SKM-1 treated with dmso at 0.1 percent for 144 hours (cell line): Measurements from ENCODE around the gene M6PR.
A peak's percentile ranks its signal among the peaks of the same experiment; 100 is the strongest.

Experiments used
- DNase-seq: peaks from one replicate; lab custom pipeline; 2025; ENCODE audit not compliant: unreplicated experiment; lab: John Stamatoyannopoulos, UW

Gene M6PR

DNA sequence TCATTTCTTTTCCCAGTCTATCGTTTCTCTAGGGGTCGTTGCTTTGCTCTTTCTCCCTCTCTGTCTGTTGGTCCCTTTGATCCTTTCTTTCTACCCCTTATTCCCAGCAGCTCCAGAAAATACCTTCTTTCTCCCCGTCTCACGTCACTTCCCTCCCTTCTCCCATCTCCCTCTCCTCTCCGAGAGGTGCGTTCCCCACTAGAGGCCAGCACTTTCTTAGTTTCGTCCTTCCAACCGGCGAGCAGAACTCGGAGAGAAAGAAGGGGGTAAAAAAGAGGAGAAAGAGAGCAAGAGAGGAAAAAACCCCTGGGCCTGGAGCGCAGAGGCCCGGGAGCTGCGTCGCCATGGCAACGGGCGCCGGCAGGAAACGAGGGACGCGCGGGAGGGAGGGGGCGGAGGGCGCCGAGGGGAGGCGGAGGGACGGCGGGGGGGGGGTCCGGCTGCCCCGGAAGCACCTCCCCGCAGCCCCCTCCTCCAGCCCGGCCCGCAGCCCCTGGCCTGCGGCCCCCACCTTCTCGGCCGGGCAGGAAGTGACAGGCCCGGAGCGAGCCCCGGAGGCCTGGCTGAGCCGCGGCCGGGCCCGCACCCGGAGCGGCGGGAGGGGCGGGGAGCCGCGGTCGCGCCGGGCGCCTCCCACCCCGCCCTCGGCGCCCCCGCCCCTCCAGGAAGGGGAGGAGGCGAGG is 35.3 kb downstream of the M6PR start, which contains the start of gene PHC1:
TSS of gene PHC1 (plus strand) at position 477 of the 683 bp plus-strand sequence. CDS start 3,169 bp downstream, outside the sequence.
- DNase-seq = peak; percentile 15

DNA sequence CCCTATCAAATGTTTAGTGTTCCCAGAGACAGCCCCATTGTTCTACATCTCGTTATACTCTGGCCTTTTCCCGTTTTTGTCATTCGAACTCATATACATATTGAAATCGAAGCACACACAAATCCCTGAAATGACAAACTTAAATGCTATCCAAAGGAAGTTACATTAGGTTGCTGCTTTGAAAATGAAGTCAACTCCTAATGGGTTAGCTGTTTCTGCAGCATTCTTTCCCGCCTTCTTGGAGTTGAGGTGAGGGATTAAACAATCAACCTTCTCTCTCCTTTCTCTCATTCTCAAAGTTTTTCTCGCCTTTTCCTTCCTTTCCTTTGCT is 35.8 kb downstream of the M6PR start:
- DNase-seq = no peak

DNA sequence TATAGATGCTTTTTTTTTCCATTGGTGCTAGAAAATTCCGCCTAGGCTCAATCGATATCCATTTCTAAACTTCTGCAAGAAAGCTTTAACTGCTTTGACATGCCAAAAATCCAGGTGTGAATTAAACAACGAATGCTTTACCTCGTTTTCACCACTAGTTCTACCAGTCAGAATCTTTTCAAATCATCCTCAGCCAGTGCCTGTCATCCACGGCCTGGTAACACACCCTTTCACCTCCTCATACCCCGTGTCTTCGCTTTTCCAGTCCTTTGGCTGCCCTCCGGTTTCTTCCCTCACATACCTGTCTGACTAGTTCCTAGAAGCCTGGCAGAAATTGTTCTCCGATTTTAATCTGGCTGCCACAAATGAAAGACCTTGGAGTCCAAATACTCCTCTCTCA is 36.5 kb downstream of the M6PR start:
- no peak for DNase-seq

DNA sequence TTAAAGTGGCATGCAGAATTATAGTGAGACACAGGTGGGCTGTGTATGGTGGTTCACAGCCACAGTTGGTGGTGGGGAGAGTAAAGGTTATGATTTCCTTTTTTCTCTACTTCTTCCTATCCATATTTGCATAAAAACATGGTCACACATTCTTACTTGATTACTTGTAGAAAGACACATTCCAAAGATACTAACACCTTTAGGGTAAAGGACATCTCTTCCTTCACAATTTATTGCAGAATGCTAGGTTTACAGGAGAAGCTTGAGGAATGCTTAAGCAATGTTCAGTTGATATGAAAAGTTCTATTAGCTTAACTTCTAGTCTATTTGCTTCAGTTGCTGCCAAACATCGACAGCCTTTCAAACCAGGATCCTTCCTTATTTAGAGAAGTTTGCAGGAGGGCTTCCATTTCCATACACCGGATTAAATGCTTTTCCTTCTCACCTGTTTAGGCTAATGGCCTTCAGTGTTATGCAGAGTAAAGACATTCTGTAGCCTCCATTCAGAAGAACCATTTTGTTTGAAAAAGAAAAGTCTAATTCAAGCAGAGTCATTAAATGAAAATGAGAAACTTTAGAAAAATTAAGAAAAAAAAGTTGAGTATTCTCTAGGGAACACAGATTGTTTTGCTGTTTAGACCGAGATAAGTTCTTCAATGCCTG is 37.7 kb downstream of the M6PR start:
- no peak for DNase-seq

DNA sequence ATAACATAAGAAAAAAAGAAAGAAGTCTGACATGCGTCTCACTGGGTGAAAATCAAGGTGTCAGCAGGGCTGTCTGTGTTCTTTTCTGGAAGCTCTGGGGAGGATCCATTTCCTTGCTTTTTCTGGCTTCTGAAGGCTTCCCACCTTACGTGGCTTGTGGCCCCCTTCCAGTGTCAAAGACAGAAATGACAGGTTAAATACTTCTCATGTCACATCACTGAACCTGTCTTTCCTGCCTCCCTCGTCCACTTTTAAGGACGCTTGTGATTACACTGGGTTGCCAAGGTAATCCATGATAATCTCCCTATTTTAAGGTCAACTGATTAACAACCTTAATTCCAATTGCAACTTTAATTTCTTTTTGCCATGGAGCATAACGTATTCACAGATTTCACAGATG is 39.7 kb downstream of the M6PR start:
- no peak for DNase-seq

DNA sequence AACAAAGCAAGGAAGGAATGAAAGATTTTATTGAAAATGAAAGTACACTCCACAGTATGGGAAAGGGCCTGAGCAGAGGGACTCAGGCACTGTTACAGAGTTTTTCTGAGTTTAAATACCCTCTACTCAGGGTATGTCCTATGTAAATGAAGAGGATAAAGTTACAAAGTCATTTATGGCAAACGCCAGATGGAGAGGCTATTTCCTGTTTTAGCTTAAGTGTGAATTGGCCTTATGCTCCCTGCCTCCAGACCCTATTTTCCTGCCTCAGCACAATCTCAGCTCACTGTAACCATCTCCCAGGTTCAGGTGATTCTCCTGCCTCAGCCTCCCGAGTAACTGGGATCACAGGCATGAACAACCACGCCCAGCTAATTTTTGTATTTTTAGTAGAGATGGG is 41.9 kb downstream of the M6PR start:
- DNase-seq = no peak

DNA sequence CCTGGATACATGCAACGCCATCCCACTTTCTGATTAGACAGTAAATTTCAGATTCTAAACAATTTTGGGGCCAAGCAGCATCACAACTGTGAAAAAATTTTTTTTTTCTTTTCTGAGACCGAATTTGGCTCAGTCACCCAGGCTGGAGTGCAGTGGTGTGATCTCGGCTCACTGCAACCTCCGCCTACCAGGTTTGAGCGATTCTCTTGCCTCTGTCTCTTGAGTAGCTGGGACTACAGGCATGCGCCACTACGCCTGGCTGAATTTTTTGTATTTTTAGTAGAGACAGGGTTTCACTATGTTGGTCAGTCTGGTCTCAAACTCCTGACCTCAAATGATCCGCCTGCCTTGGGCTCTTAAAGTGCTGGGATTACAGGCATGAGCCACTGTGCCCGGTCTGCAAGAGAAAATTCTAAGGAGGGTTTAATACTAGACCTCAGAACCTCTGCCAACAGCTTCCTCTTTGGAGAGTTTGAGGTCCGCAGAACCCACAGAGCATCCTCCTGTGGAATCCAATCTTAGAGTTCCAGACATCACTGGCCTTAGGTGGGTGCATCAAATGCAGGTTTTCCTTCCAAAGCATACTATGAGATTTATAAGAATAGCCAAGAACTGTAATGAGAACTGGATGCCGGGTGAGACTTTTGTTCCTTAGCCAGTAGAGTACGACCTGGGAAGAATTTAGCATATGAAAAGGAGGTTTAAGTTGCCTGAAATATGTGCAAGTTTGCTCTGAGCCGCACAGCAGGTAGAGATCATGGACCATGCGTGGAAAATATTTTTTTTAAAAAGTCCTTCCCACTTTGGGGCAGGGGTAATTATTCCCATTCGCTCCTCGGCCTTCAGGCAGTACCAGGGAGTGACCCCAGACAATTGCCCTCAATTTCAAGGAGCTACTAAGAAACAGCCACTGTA is 42.9 kb downstream of the M6PR start:
- no peak for DNase-seq

DNA sequence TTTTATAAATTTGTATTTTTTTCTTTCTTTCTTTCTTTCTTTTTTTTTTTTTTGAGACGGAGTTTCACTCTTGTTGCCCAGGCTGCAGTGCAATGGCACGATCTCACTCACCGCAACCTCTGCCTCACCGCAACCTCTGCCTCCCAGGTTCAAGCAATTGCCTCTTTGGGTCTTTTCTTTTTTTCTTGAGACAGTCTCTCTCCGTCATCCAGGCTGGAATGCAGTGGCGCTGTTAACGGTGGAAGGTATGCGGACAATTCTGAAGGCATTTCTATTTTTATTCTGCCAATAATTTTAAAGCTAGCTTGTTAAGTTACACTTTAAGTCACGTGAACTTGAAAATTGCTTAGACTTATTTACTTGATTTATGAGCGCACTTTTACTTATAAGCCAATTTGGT is 43.9 kb downstream of the M6PR start:
- no peak for DNase-seq

DNA sequence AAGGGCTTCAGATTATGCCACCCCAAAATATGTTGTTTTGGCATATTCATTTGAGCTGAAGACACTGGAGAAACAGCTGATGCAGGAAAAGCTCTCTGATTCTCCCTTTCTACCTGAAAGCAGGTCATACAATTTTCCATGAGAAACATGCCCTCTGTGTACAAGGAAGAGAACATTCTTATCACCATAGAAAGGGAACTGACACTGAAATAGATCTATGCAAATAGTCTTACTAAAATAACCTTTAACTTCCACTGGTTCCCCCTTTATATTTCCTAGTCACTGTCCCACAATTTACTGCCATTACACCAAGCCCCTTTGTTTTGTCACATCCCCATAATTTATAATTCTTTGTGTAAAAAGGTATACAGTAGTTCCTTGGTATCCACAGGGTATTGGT is 44.8 kb downstream of the M6PR start:
- DNase-seq = no peak

DNA sequence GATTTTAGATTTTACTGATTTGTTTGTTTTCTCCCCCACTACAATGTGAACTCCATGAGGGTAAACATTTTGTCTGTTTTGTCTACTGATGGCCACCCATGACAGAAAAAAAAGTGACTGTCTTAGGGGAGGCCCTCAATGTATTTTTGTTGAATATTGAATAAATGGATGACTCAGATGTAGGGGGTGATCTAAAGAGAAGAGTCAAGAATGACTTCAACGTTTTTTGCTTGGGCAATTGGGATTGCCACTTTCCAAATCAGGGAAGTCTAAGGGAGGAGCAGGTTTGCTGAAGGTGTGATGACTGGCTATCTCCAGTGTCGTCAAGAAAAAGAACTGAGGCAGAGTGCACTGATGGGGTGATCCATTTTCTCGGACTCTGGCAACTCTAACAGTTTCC is 45.8 kb downstream of the M6PR start:
- DNase-seq = no peak

DNA sequence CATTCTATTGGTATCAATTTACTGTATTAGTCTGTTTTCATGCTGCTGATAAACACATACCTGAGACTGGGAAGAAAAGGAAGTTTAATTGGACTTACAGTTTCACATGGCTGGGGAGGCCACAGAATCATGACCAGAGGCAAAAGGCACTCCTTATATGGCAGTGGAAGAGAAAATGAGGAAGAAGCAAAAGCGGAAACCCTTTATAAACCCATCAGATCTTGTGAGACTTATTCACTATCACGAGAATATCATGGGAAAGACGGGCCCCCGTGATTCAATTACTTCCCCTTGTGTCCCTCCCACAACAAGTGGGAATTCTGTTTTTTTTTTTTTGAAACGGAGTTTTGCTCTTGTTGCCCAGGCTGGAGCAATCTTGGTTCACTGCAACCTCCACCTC is 46.7 kb downstream of the M6PR start:
- DNase-seq = peak; percentile 58

DNA sequence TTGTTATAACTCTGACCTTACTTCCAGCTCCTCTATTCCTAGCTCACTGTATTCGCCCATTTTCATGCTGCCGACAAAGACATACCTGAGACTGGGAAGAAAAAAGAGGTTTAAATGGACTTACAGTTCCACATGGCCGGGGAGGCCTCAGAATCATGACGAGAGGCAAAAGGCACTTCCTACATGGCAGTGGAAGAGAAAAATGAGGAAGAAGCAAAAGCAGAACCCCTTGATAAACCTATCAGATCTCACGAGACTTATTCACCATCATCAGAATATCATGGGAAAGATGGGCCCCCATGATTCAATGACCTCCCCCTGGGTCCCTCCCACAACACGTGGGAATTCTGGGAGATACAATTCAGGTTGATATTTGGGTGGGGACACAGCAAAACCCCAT is 49.6 kb downstream of the M6PR start:
- peak; percentile 28 for DNase-seq

DNA sequence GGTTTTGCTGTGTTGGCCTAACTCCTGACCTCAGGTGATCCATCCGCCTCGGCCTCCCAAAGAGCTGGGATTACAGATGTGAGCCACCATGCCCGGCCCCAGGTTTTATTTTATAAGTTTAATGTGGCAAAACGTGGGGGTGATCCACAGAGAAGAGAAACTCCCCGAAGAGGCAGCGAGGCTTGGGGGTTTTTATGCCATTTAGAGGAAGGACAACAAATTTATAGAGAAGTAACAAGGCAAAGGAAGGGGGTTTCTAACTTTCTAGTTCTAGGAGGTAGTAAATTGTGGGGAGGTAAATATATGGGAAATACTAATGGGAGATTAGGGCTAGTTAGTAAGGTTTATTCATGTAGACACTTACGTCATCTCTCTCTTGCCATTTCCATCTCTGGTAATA is 52.4 kb downstream of the M6PR start:
- DNase-seq = no peak

DNA sequence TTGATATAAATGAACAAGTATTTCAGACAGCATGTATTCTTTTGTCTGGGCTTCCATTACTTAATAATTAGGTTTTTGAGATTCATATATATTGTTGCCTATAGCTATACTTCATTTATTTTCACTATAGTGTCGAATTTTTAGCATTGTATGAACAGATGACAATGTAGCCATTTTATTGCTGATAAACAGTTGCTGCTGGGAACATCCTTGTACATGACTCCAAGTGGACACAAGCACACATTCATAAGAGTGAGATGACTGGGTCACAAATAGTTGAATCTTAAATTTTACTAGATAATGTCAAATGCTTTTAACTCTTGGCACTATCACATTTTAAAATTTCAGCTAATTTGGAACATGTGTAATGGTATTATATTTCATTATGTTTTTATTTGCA is 54.5 kb downstream of the M6PR start:
- DNase-seq = no peak

DNA sequence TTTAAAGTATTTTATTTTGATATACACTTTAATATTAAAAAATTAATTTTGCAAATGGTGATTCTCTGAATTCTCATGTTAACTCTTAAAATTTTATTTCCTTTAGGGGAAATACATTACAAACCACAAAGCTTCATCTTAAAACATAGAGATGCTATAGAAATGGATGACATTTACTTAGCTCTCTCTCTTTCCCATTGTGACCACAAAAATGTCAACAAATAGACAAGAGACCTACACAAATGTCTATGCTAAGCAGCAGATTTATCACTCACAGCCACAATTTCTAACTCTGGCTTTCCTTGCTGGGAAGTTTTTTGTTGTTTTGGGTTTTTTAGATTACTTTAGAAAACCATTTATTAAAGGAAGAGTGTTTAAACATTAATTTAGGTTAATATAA is 55.1 kb downstream of the M6PR start:
- no peak for DNase-seq

DNA sequence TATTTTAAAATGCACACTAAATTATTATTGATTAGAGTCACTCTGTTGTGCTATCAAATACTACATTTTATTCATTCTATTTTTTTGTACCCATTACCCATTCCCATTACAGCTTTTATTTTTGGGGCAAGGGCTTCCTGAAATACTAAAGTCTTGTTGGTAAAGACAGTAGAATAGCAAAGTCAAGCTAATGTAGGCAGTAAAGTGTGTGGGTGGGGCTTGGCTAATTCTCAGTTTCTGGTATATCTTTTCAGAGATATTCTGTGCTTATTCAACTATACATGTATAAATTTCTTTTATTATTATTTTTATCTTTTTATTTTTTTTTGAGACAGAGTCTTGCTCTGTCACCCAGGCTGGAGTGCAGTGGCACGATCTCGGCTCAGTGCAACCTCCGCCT is 57.5 kb downstream of the M6PR start:
- no peak for DNase-seq
